GM11168 (cell line): Measurements from ENCODE around the gene PROKR2.

ENCODE experiments used
- in situ Hi-C: fragments of 300-500 bp; cut with MboI; formaldehyde crosslinking; loops from one replicate; pipeline ENCODE4 v1.12.0; 2022; ENCODE audit warnings: low sequenced_read_pairs; ENCODE audit not compliant: unreplicated experiment

The PROKR2 gene

GRCh38 chr20:5316188-5317158 lies at the start of gene PROKR2:
Gene PROKR2, minus strand, starts transcription at chr20:5316954. Its CDS starts 2,585 bp downstream, at chr20:5314369.
- in situ Hi-C loops, result no loop called here

DNA sequence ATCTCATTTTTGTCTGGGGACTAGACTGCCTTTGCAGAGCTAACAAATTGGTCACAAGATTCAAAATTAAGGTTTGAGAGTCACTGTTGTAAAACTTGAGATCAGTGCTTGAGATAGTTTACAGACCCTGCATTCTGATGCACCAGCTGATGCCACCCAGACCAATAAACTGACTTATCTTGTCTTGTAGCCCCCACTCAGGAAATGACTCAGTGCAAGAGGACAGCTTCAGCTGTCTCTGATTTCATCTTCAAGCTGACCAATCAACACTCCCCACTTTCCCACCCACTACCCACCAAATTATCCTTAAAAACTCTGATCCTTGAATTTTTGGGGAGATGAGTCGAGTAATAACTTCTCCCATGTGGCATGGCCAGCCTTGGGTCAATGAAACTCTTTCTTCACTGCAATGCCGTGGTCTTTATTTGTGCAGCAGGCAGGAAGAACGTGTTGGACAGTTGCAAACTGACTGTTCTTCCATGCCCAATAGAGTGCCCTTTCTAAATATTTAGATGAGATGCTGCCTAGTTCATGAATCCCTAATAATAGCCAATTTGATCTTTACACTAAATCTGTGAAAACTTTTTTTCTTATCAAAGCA lies 48.3 kb upstream of the PROKR2 start:
- in situ Hi-C loops, result no loop called here

DNA sequence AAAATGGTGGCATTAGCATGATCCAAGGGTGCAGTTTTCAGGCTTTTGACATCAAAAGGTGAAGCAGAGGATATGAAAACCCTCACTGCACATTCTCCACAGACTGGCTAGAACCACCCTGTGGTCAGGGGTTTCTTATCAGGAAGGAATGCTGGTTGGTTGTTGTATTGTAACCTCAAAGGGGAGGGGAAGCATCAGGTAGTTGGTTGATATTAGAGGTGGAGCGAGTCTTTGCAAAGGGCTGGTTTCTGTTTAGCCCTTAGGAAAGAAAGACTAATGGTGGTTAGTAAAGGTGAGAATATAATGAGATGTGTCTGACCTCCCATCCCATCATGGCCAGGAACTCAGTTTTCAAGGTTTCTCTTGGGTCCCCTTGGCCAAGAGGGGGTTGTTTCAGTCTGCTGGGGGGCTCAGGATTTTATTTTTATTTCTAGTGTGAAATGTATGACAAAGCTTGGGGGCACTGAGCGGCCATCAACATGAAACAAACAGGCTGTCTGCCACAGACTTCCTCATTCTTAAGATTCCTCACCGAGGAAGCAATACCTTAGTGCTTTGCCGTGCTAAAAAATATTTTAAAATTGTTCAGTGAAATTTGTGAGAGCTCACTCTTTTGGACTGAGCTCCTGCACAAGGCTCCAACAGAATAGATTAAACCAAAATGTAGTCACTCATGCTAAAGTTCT lies 47.5 kb upstream of the PROKR2 start:
- in situ Hi-C loops, result no loop called here

DNA sequence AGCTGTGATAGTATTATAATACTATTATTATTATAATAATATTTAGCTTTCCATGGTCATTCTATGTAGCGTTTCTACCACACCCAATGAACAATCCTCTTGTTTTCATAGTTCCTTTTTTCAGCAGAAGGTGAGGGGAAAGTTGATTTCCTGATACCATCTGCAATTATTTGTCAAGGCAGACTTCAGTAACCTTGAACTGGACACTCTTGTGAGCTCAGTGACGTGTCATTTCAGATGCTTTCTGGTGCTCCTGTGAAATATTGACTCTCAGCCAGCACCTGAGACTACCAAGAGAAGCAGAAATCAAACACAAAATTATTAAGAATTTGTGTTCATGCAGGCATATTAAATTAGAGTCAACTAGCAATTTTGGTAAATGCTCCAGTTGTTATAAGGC lies 46.0 kb upstream of the PROKR2 start:
- in situ Hi-C loops, result no loop called here

DNA sequence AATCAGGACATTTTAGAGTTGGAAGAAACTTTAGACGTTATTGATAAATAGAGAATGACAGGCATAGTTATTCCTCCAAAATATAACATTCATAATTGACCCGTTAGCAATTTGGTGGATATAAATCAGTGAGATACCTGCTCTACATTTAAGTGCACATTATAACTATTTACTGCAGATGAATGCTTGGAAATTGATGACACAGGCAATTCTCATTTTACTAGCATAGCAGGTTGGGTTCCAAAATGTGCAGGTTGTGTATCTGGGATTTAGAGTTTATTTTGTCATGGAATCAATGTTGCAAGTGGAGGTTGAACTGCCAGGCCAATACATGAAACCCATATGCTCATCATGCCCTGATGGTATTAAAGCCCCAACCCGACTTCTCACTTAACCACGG lies 44.4 kb upstream of the PROKR2 start:
- in situ Hi-C loops, result no loop called here

GRCh38 chr20:5357946-5358345 lies 41.2 kb upstream of the PROKR2 start:
- in situ Hi-C loops, result no loop called here

- in situ Hi-C loops, result no loop called here
Measured at GRCh38 chr20:5356941-5357340, 40.2 kb upstream of the PROKR2 start.

DNA sequence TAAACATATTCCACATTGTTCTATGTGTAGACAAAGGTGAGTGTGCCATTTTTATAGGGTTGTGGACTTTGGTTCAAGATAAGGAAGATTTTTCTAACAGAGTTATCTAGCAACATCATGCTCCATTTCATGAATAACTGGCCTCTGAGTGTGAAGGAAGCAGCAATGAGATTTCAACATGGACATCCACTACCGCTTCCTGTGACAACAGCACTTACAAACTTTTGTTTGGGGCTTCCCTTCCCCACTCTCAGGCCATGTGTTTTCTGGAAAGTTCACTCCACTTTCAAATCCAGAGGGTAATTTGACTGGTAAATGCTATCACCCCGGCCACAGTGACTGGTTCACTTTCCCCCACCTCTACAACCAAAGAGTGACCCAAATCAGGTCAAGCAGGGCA lies 38.1 kb upstream of the PROKR2 start:
- in situ Hi-C loops, result no loop called here

GRCh38 chr20:5353624-5354496 lies 37.1 kb upstream of the PROKR2 start:
- in situ Hi-C loops, result no loop called here

DNA sequence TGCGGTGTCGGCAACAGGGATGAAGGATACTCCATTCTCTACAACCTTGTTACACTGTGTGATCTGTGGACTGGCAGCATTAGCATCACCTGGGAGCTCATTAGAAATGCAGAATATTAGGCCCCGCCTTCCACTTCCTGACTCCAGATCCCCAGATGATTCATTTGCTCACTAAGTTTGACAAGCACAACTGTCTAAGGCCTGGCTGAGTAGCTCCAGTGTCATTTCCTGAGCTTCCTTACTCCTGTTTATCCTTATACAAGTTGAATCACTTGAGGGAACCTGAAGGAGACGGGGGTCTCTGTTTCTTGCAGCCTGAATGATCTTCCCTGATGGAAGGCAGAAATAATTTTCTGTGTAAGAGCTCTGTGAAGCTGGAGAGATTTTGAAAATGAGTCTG lies 32.7 kb upstream of the PROKR2 start:
- in situ Hi-C loops, result no loop called here

DNA sequence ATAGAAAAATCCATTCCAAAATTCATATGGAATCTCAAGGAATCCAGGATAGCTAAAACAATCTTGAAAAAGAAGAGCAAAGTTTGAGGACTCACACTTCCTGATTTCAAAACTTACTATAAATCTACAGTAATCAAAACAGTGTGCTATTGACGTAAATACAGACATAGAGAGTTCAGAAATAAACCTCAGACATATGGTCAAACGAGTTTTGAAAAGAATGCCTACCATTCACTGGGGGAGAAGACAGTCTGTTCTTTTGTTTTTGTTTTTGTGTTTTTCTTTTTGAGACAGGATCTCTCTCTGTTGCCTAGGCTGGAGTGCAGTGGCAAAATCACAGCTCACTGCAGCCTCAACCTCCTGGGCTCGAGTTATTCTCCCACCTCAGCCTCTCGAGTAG lies 25.3 kb upstream of the PROKR2 start:
- in situ Hi-C loops, result no loop called here

- in situ Hi-C loops, result no loop called here
Measured at GRCh38 chr20:5331340-5331739, 14.6 kb upstream of the PROKR2 start.

DNA sequence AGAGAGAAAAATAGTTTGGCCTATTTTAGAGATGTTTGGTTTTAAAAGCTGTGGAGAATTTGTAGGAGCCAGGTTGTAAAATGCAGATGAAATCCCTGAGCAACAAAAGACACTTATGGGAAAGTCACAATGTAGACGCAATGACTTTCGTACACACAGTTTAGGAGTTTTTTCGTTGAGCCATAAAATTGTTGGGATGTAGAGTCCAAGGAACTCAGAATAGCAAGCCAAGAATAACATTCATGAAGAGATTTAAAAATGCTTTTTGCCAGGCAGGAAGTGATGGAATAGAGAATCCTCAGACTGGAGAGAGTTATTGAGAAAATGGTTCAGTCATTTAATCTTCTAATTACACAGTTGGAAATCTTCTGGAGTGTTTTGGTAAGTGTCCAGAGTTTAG lies 11.5 kb upstream of the PROKR2 start:
- in situ Hi-C loops, result no loop called here

DNA sequence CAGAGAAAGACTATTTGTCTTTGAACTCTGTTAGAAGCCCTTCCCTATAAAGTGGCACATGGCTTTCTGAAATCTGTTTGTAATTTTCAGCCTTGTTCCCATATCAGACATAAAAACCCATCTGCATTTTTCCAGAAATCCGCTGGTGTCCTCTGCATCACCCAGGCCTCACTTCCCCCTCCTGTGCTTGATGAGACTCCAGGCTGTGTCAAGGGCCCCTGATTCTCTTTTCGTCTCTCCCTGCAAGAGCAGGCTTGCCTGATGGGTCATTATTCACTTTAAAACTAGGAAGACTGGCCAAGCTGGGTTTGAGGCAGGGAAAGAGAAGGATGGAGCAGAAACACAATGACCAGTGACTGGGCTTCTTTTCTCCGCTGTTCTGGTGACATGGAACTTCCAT lies 10.6 kb upstream of the PROKR2 start:
- in situ Hi-C loops, result no loop called here

- in situ Hi-C loops, result no loop called here
Measured at GRCh38 chr20:5315807-5316187, 957 bp downstream of the PROKR2 start.

GRCh38 chr20:5313916-5314315 lies 2.8 kb downstream of the PROKR2 start:
- in situ Hi-C loops, result no loop called here

DNA sequence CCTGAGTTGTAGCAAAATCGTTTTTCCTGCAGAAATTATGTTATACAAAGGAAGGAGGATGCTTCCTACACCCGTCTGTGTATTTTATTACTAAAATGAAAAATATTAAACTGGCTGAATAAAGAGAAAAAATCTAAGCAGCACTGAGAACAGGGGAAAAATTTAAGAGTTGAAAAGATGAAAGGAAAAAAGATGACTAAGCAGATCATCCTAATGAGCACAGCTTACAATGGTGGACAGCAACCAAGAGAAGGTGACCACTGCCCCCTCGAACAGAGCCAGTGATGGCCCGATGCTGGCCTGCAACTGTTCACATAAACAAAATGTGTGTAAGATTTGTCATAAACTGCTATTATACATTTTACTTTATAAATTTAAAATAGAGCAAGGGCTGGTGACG lies 4.2 kb downstream of the PROKR2 start:
- in situ Hi-C loops, result no loop called here

- in situ Hi-C loops, result no loop called here
Measured at GRCh38 chr20:5309971-5310370, 6.8 kb downstream of the PROKR2 start.

- in situ Hi-C loops, result no loop called here
Measured at GRCh38 chr20:5298811-5299210, 17.9 kb downstream of the PROKR2 start.

DNA sequence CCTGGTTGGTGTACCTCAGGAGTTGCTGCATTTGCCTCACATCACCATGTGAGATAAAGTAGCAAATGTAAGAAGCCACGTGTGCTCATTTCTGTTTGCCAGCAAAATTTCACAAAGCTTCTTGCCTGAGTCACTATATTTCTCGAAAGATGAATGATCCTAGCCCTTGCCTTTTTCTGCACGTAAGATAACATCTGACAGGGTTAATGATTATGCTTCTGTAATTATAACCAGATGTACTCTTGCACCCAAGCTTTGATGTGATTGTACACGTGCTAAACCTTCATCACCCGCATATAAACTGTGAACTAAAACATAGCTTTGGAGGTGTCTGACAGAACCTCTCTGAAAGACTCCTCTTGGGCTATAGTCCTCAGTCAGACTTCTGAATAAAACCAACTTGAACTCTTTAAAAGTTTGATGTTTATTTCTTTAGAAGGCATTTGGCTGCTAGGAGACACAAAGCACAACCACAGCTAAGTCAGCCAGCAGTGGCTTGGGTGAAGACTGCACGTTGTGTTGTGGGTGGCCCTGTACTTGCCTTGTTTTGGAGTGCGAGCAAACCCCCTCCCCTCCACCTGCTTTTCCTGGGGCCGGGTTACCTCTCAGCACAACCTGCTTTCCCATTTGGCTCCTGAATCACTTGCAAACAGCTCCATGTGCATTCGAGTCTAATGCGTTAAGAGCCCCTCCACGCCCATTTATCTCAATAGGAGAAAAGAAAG lies 19.3 kb downstream of the PROKR2 start:
- in situ Hi-C loops, result no loop called here
